NCI-H2107 treated with DMSO at 0.1 percent for 48 hours (cell line): ENCODE results near the gene AURKB.
A peak's percentile ranks its signal among the peaks of the same experiment; 100 is the strongest.

ENCODE experiments used
- DNase-seq: peaks from one replicate; lab custom pipeline; 2025; ENCODE audit not compliant: unreplicated experiment; lab: John Stamatoyannopoulos, UW

Gene AURKB

GRCh38 chr17:8162997-8163977 is 47.1 kb downstream of the AURKB start:
- no peak for DNase-seq

GRCh38 chr17:8162233-8162996 is 48.0 kb downstream of the AURKB start, which contains the start of gene VAMP2:
Gene VAMP2 (minus strand): TSS chr17:8162948. CDS start chr17:8162879, 69 bp downstream.
- no peak for DNase-seq

- DNase-seq = no peak
Observed at GRCh38 chr17:8161289-8162232, 48.8 kb downstream of the AURKB start.

GRCh38 chr17:8160741-8161221 is 49.6 kb downstream of the AURKB start:
- DNase-seq = no peak

- no peak for DNase-seq
Observed at GRCh38 chr17:8160224-8160577, 50.2 kb downstream of the AURKB start.

GRCh38 chr17:8159459-8160223 is 50.7 kb downstream of the AURKB start:
- DNase-seq = no peak

- no peak for DNase-seq
Observed at GRCh38 chr17:8159032-8159400, 51.4 kb downstream of the AURKB start.

GRCh38 chr17:8158267-8159031 is 51.9 kb downstream of the AURKB start:
- no peak for DNase-seq

GRCh38 chr17:8156246-8156992 is 54.0 kb downstream of the AURKB start:
- DNase-seq = peak; percentile 96

GRCh38 chr17:8155996-8156245 is 54.5 kb downstream of the AURKB start:
- DNase-seq = no peak

GRCh38 chr17:8155231-8155995 is 55.0 kb downstream of the AURKB start:
- DNase-seq = no peak
